OCI-LY7 (cell line): ENCODE results near the gene HEATR5B. TPM values are rescaled to one million over a fixed set of nuclear protein-coding genes. Genes with fewer than 3 reads are reported as not detected.
A peak's percentile ranks its signal among the peaks of the same experiment; 100 is the strongest.

Experiments
- BruUV-seq: library from RNA; stranded (reverse); fragments of 400-500 nt; replicated peaks from 2 replicates; lab custom pipeline; 2021; lab: Mats Ljungman, UMichigan
- CTCF ChIA-PET: fragments of 300-600 bp; sonication (Branson Sonifier 250); formaldehyde crosslinking; loops from one replicate; lab custom pipeline; 2022; ENCODE audit warnings: antibody characterized with exemption; ENCODE audit not compliant: unreplicated experiment; lab: Charles Lee
- POLR2A ChIA-PET: fragments of 300-600 bp; sonication (Branson Sonifier 250); formaldehyde crosslinking; loops from one replicate; lab custom pipeline; 2022; ENCODE audit warnings: antibody characterized with exemption; lab: Charles Lee
- DNase-seq: peaks from one replicate; pipeline ENCODE4 v3.0.0-alpha.2; 2015; ENCODE audit warnings: low spot score
- H2AFZ ChIP-seq: fragments of 200-600 bp; sonication (generic), shearing (Covaris generic); 2 replicates; pipeline ENCODE4 v1.6.1; 2014; ENCODE audit warnings: mild to moderate bottlenecking, antibody characterized with exemption, low read length, moderate library complexity
- H3K27ac ChIP-seq: fragments of 200-600 bp; sonication (generic); 2 replicates; pipeline ENCODE4 v1.5.1; 2014; ENCODE audit warnings: mixed run types, low read depth, mild to moderate bottlenecking, moderate library complexity, low read length, inconsistent platforms; ENCODE audit not compliant: poor library complexity, severe bottlenecking
- H3K36me3 ChIP-seq: fragments of 200-600 bp; sonication (generic); 2 replicates; pipeline ENCODE4 v1.6.1; 2014; ENCODE audit warnings: mild to moderate bottlenecking, antibody characterized with exemption, low read length, moderate library complexity, mixed read lengths; ENCODE audit not compliant: insufficient read depth
- H3K4me1 ChIP-seq: fragments of 200-600 bp; sonication (generic); 2 replicates; pipeline ENCODE4 v1.5.1; 2014; ENCODE audit warnings: mild to moderate bottlenecking, low read length; ENCODE audit not compliant: insufficient read depth, poor library complexity, severe bottlenecking
- H3K4me2 ChIP-seq: fragments of 200-600 bp; sonication (generic); 2 replicates; pipeline ENCODE4 v1.6.1; 2014; ENCODE audit warnings: mild to moderate bottlenecking, low read length
- H3K4me3 ChIP-seq: fragments of 200-600 bp; sonication (generic); 2 replicates; pipeline ENCODE4 v1.5.1; 2014; ENCODE audit warnings: mild to moderate bottlenecking, low read depth, low read length; ENCODE audit not compliant: poor library complexity, severe bottlenecking
- H3K79me2 ChIP-seq: fragments of 200-600 bp; sonication (generic); 2 replicates; pipeline ENCODE4 v1.6.1; 2016; ENCODE audit warnings: low read depth, mild to moderate bottlenecking, low read length, moderate library complexity, mixed read lengths; ENCODE audit not compliant: insufficient read depth
- H3K9me2 ChIP-seq: fragments of 200-600 bp; sonication (generic); 2 replicates; pipeline ENCODE4 v1.6.1; 2016; ENCODE audit warnings: mild to moderate bottlenecking, low read length, mixed read lengths; ENCODE audit not compliant: insufficient read depth
- H3K9me3 ChIP-seq: fragments of 200-600 bp; sonication (generic); 2 replicates; pipeline ENCODE4 v1.6.1; 2014; ENCODE audit warnings: mild to moderate bottlenecking, mixed run types, low read length, mixed read lengths
- H4K20me1 ChIP-seq: fragments of 200-600 bp; sonication (generic); 2 replicates; pipeline ENCODE4 v1.6.1; 2014; ENCODE audit warnings: mild to moderate bottlenecking, antibody characterized with exemption, low read length, moderate library complexity, mixed read lengths; ENCODE audit not compliant: insufficient read depth
- EZH2phosphoT487 ChIP-seq: fragments of 200-600 bp; sonication (generic); IDR thresholded peaks from 2 replicates; pipeline ENCODE4 v1.6.1; 2018; ENCODE audit warnings: low read depth, borderline replicate concordance, mild to moderate bottlenecking, mixed run types, antibody characterized with exemption, low read length, moderate library complexity, mixed read lengths
- intact Hi-C: fragments of 100-400 bp; cut with micrococcal nuclease; formaldehyde crosslinking; loops from one replicate; pipeline ENCODE4 v1.10.0; 2022; ENCODE audit not compliant: unreplicated experiment
- total RNA-seq, 2 experiments: library from RNA; depleted of rRNA in 1 of 2; stranded (reverse); fragments of >200 nt in 1 of 2; shearing (Covaris generic) in 1 of 2; gene quantifications; 2 replicates each; pipeline ENCODE4 v1.2.3, GENCODE V29; 2014 to 2022
- TF ChIP-seq, protein P1 (sequence below): fragments of 200-600 bp; sonication (generic); conservative IDR thresholded peaks from 2 replicates; pipeline ENCODE4 v1.5.1; 2014; ENCODE audit warnings: mild to moderate bottlenecking, antibody characterized with exemption, low read length, moderate library complexity, mixed read lengths

HEATR5B gene
- total RNA-seq, 2 experiments from 2014 or later = 23.8 to 34.5 TPM

DNA sequence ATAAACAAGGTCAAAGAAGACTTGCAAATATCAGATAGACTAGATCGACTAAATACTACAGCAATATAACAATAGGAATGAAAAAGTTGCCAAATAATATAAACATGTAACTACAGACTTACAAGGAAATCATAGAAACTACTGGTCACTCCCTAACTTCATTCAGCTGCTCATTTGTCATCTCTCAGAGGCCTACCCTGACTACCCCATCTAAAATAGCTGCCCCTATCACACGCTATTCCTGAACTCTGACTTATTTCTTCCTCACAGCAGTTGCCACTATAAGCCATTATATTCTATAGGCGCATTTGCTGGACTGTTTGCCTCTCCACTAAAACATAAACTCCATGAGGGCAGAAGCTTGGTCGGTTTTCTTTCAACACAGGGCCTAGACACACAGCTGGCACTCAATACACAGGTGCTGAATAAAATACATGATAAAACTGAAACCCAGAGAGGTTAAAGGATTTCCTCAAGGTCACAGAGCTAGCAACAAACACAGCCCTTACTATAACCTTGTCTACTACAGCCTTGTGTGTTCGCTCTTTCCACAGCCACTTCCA is 119.6 kb downstream of the HEATR5B start:
- intact Hi-C loops = loop anchor here (2.0 to 5.0 kb wide), 4 partner anchors 68 to 708 kb away; partner anchors contain the start of genes CDC42EP3, CEBPZOS, GPATCH11 and HEATR5B
- Histone ChIP-seq H3K27ac (no peak overlapping the region), H3K79me2 (peaks cover 38% of the 10 kb centered on the region), H3K9me2 (no peaks in the 10 kb centered on the region), H3K4me3 (peak overlapping the region; percentile 94), H2AFZ (no peak overlapping the region), H3K4me2 (peak overlapping the region; percentile 88), H3K36me3 (0 out of 2 replicates have a peak, but pooled peaks cover 4% of the 10 kb centered on the region), H3K4me1 (peaks cover 30% of the 10 kb centered on the region), H3K9me3 (no peaks in the 10 kb centered on the region), H4K20me1 (peaks cover 16% of the 10 kb centered on the region; the same call in 1 of the 2 replicates)
- BruUV-seq = no TSS peak
- no peak for TF ChIP-seq EZH2phosphoT487
- TF ChIP-seq, protein P1, sequence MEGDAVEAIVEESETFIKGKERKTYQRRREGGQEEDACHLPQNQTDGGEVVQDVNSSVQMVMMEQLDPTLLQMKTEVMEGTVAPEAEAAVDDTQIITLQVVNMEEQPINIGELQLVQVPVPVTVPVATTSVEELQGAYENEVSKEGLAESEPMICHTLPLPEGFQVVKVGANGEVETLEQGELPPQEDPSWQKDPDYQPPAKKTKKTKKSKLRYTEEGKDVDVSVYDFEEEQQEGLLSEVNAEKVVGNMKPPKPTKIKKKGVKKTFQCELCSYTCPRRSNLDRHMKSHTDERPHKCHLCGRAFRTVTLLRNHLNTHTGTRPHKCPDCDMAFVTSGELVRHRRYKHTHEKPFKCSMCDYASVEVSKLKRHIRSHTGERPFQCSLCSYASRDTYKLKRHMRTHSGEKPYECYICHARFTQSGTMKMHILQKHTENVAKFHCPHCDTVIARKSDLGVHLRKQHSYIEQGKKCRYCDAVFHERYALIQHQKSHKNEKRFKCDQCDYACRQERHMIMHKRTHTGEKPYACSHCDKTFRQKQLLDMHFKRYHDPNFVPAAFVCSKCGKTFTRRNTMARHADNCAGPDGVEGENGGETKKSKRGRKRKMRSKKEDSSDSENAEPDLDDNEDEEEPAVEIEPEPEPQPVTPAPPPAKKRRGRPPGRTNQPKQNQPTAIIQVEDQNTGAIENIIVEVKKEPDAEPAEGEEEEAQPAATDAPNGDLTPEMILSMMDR = no peak
- CTCF ChIA-PET = no interaction called here
- DNase-seq = no peak
- POLR2A ChIA-PET = interaction anchor here (1.1 kb wide), 1 partner anchor 203 kb away, joined by 3 read pairs; no protein-coding TSS in a partner anchor

DNA sequence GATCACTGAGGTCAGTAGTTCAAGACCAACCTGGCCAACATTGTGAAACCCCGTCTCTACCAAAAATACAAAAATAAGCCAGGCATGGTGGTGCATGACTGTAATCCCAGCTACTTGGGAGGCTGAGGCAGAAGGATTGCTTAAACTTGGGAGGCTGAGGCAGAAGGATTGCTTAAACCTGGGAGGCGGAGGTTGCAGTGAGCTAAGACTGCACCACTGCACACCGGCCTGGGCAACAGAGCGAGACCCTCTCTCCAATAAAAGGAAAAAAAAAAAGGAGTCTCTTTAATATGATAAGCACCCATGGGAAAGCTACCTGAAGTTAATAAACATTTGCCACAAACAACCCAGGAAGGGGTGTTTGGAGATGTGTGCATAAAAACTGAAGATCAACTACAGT is 120.4 kb downstream of the HEATR5B start:
- no peak for TF ChIP-seq EZH2phosphoT487
- TF ChIP-seq, protein P1 = no peak
- CTCF ChIA-PET = no interaction called here
- Histone ChIP-seq H4K20me1 (peaks cover 16% of the 10 kb centered on the region; the same call in 1 of the 2 replicates), H3K4me1 (peaks cover 30% of the 10 kb centered on the region), H3K27ac (no peak overlapping the region), H2AFZ (no peak overlapping the region), H3K4me2 (no peak overlapping the region), H3K9me2 (no peaks in the 10 kb centered on the region), H3K9me3 (no peaks in the 10 kb centered on the region), H3K36me3 (0 out of 2 replicates have a peak, but pooled peaks cover 4% of the 10 kb centered on the region), H3K4me3 (no peak overlapping the region), H3K79me2 (peaks cover 39% of the 10 kb centered on the region)
- BruUV-seq = no TSS peak
- DNase-seq = no peak
- POLR2A ChIA-PET = interaction anchor here (1.1 kb wide), 1 partner anchor 204 kb away, joined by 3 read pairs; no protein-coding TSS in a partner anchor
- intact Hi-C loops = loop anchor here (2.0 kb wide), 1 partner anchor 67 kb away; no protein-coding TSS in a partner anchor

DNA sequence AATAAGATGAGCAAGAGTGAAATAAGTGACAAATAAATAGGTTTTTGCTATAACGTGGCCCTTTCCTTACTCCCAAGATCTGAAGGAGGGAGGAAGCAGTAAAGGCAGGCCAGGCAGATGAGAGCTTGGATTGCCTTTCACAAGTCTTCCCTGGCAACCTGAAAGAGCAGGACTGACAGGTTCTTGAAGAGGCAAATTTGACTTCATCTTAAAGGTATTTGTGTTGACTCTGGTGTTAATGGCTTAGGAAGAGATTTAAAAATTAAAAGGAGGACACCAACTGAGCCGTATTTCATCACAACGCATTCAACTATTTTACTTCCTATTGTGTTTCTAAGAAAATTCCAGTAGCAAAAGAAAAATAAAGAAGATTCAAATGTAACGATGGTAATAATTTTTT is 121.1 kb downstream of the HEATR5B start:
- Histone ChIP-seq H3K9me2 (no peaks in the 10 kb centered on the region), H3K4me3 (no peak overlapping the region), H3K4me1 (peaks cover 24% of the 10 kb centered on the region), H3K27ac (no peak overlapping the region), H3K36me3 (0 out of 2 replicates have a peak, but pooled peaks cover 4% of the 10 kb centered on the region), H3K9me3 (no peaks in the 10 kb centered on the region), H2AFZ (no peak overlapping the region), H4K20me1 (peaks cover 16% of the 10 kb centered on the region; the same call in 1 of the 2 replicates), H3K79me2 (peaks cover 43% of the 10 kb centered on the region), H3K4me2 (no peak overlapping the region)
- BruUV-seq = no TSS peak
- ChIA-PET CTCF (no interaction called here), POLR2A (interaction anchor here (1.1 kb wide), 1 partner anchor 204 kb away, joined by 3 read pairs; no protein-coding TSS in a partner anchor)
- TF ChIP-seq, protein P1 = no peak
- intact Hi-C loops = no loop called here
- DNase-seq = no peak
